ENCODE measurements around the gene E2F7.

- TF ChIP-seq, protein P1, sequence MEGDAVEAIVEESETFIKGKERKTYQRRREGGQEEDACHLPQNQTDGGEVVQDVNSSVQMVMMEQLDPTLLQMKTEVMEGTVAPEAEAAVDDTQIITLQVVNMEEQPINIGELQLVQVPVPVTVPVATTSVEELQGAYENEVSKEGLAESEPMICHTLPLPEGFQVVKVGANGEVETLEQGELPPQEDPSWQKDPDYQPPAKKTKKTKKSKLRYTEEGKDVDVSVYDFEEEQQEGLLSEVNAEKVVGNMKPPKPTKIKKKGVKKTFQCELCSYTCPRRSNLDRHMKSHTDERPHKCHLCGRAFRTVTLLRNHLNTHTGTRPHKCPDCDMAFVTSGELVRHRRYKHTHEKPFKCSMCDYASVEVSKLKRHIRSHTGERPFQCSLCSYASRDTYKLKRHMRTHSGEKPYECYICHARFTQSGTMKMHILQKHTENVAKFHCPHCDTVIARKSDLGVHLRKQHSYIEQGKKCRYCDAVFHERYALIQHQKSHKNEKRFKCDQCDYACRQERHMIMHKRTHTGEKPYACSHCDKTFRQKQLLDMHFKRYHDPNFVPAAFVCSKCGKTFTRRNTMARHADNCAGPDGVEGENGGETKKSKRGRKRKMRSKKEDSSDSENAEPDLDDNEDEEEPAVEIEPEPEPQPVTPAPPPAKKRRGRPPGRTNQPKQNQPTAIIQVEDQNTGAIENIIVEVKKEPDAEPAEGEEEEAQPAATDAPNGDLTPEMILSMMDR (IDR thresholded peaks at IDR 0.05; ENCODE audit: insufficient read depth, low read depth, low read length) = no peak
- TF ChIP-seq EZH2 (IDR thresholded peaks at IDR 0.05; ENCODE audit: insufficient read depth, low read length) = no peak
These were observed 62.1 kb downstream of the E2F7 start for GRCh38 chr12:77003246-77003645.
